ENCODE measurements around the gene HBB. TPM values are rescaled to one million over a fixed set of nuclear protein-coding genes. Genes with fewer than 3 reads are reported as not detected.

The HBB gene
- total RNA-seq, 1 experiment from 2014 or later, result not detected

- no peaks in the 10 kb centered on the region for H3K23me2 ChIP-seq (ENCODE audit: insufficient read length, low read depth, low read length, poor library complexity, severe bottlenecking)
- H4K91ac ChIP-seq (ENCODE audit: insufficient read length, low read depth, low read length), result no peak overlapping the region
- H3T11ph ChIP-seq (ENCODE audit: low read length), result no peak overlapping the region
- no peak overlapping the region for H3K27ac Mint-ChIP-seq
- H3K4me2 ChIP-seq (ENCODE audit: insufficient read depth, insufficient read length, low read length), result no peak overlapping the region
- H3K4me3 Mint-ChIP-seq, result no peak overlapping the region
- H4K8ac ChIP-seq (replicated peaks; ENCODE audit: insufficient read length, low read depth, low read length), result no peak overlapping the region
- no peak overlapping the region for H3K27ac ChIP-seq (ENCODE audit: insufficient read length, low read depth, low read length)
- no peaks in the 10 kb centered on the region for H3K79me2 ChIP-seq (ENCODE audit: insufficient read depth, low read length)
- TF ChIP-seq, protein P1, sequence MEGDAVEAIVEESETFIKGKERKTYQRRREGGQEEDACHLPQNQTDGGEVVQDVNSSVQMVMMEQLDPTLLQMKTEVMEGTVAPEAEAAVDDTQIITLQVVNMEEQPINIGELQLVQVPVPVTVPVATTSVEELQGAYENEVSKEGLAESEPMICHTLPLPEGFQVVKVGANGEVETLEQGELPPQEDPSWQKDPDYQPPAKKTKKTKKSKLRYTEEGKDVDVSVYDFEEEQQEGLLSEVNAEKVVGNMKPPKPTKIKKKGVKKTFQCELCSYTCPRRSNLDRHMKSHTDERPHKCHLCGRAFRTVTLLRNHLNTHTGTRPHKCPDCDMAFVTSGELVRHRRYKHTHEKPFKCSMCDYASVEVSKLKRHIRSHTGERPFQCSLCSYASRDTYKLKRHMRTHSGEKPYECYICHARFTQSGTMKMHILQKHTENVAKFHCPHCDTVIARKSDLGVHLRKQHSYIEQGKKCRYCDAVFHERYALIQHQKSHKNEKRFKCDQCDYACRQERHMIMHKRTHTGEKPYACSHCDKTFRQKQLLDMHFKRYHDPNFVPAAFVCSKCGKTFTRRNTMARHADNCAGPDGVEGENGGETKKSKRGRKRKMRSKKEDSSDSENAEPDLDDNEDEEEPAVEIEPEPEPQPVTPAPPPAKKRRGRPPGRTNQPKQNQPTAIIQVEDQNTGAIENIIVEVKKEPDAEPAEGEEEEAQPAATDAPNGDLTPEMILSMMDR (conservative IDR thresholded peaks at IDR 0.05), result no peak
- H3K4me1 ChIP-seq (ENCODE audit: insufficient read depth, low read length), result no peaks in the 10 kb centered on the region
- H2BK15ac ChIP-seq (ENCODE audit: low read depth, low read length), result no peak overlapping the region
- H3K4me1 Mint-ChIP-seq, result peaks cover 0 to 5% of the 10 kb centered on the region in 2 experiments; a peak in 2 of 4 replicates
- H3K56ac ChIP-seq (ENCODE audit: insufficient read length, low read depth, low read length), result no peak overlapping the region
- peaks cover 0 to 2% of the 10 kb centered on the region in 2 experiments; a peak in 3 of 5 replicates for H3K9me3 Mint-ChIP-seq
- H2BK120ac ChIP-seq (ENCODE audit: low read depth, low read length, poor library complexity, severe bottlenecking), result no peak overlapping the region
- no peak overlapping the region for H3K23ac ChIP-seq (ENCODE audit: insufficient read length, low read depth, low read length)
- H2BK5ac ChIP-seq (ENCODE audit: insufficient read length, low read length), result no peak overlapping the region
- H2AFZ ChIP-seq (ENCODE audit: low read length), result no peak overlapping the region
- H3K18ac ChIP-seq (ENCODE audit: insufficient read length, low read depth, low read length), result no peak overlapping the region
- H3K9me3 ChIP-seq (ENCODE audit: control insufficient read depth, low read depth, low read length), result no peaks in the 10 kb centered on the region
- H3K4ac ChIP-seq (ENCODE audit: low read depth, low read length), result no peak overlapping the region
- H3K79me1 ChIP-seq (ENCODE audit: insufficient read depth, low read depth, low read length, poor library complexity, severe bottlenecking), result no peaks in the 10 kb centered on the region
- H2BK12ac ChIP-seq (ENCODE audit: insufficient read length, low read depth, low read length), result no peak overlapping the region
- H2AK5ac ChIP-seq (ENCODE audit: insufficient read length, low read length), result no peak overlapping the region
- no peak overlapping the region for H3K9ac ChIP-seq (ENCODE audit: extremely low read depth, insufficient read length, low read length)
- no peaks in the 10 kb centered on the region for H3K27me3 ChIP-seq (ENCODE audit: insufficient read depth, low read length)
- peaks cover 7% of the 10 kb centered on the region for H3K27me3 Mint-ChIP-seq (ENCODE audit: low read depth)
- no peaks in the 10 kb centered on the region for H3K36me3 Mint-ChIP-seq (ENCODE audit: insufficient read depth in 1 of 3, low read depth in 3 of 3)
- H4K20me1 ChIP-seq (ENCODE audit: control insufficient read depth, insufficient read depth, insufficient read length), result no peaks in the 10 kb centered on the region
- H4K5ac ChIP-seq (ENCODE audit: insufficient read length, low read depth, low read length), result no peak overlapping the region
- no peak for DNase-seq
- H3K14ac ChIP-seq (ENCODE audit: insufficient read depth, low read length), result no peak overlapping the region
- no peak overlapping the region for H2BK20ac ChIP-seq (ENCODE audit: low read depth, low read length, poor library complexity, severe bottlenecking)
Measured at GRCh38 chr11:5266609-5267008, 39.7 kb upstream of the HBB start.

Data from H9 (cell line).